Measurements from ENCODE around the gene SLC41A3. TPM values are rescaled to one million over a fixed set of nuclear protein-coding genes. Genes with fewer than 3 reads are reported as not detected.

SLC41A3 gene
- total RNA-seq, 2 experiments from 2014 or later: 26.0 to 31.1 TPM

- no peak for DNase-seq
Measured at GRCh38 chr3:126107203-126107939, 23.4 kb upstream of the SLC41A3 start.

DNA sequence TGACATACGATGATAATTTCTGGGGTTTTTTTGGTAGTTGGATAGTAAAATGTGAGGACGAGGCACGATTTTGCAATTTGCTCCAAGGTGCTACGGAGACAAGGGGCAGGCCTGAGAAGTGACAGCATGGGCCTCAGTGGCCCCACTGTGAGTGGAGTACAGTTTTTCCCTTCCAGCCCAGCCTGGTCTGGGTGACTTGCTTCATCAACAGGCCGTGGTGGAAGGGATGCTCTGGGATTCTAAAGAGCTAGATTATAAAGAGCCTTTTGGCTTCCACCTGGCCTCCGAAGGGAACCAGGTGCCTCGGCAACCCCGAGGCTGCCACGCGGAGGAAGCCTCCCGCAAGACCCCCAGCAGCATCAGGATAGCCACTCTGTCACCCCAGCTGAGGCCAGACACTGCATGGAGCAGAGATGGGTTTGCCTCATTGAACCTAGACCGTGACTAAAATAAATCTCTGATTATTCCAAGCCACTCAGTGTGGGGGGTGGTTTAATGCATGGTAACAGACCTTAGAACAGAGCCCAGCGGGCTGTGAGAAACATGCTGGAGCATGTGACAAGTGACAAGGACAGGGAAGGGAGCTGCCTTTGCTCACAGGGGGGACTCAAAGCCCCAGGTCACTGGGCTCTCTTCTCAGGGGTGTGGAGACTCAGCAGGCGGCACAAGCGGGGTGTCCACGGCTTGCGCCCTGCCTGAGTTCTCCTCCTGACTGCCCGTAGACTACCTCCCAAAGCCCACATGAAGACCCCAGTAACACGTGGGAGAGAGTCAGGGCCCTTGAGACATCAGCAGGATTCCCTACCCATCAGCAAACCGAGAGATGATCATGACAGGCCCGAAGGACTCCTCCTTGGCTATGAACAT is 22.6 kb upstream of the SLC41A3 start:
- no peak for DNase-seq
- Mint-ChIP-seq H3K36me3 (ENCODE audit: low read depth) (no peaks in the 10 kb centered on the region), H3K4me1 (no peaks in the 10 kb centered on the region), H3K27ac (no peak overlapping the region), H3K27me3 (no peaks in the 10 kb centered on the region), H3K9me3 (no peaks in the 10 kb centered on the region), H3K4me3 (no peak overlapping the region)
- POLR2A ChIA-PET: no interaction called here
- CTCF ChIA-PET: interaction anchor here (0.5 kb wide), 1 partner anchor 1191 kb away, joined by 3 read pairs; no protein-coding TSS in a partner anchor

More at GRCh38 chr3:126107203-126107939, 23.4 kb upstream of the SLC41A3 start:
- CTCF ChIA-PET: interaction anchor here (0.5 kb wide), 1 partner anchor 1190 kb away, joined by 3 read pairs; no protein-coding TSS in a partner anchor
- H3K4me1 Mint-ChIP-seq: no peaks in the 10 kb centered on the region
- no peaks in the 10 kb centered on the region for H3K27me3 Mint-ChIP-seq
- POLR2A ChIA-PET: no interaction called here
- no peak overlapping the region for H3K4me3 Mint-ChIP-seq
- H3K36me3 Mint-ChIP-seq (ENCODE audit: low read depth): no peaks in the 10 kb centered on the region
- H3K9me3 Mint-ChIP-seq: no peaks in the 10 kb centered on the region
- no peak overlapping the region for H3K27ac Mint-ChIP-seq

GRCh38 chr3:126105691-126106187 is 21.8 kb upstream of the SLC41A3 start:
- no peak for DNase-seq
- ChIA-PET CTCF (no interaction called here), POLR2A (no interaction called here)
- H3K27ac Mint-ChIP-seq: no peak overlapping the region
- no peaks in the 10 kb centered on the region for H3K4me1 Mint-ChIP-seq
- no peaks in the 10 kb centered on the region for H3K27me3 Mint-ChIP-seq
- H3K4me3 Mint-ChIP-seq: no peak overlapping the region
- H3K36me3 Mint-ChIP-seq (ENCODE audit: low read depth): no peaks in the 10 kb centered on the region
- no peaks in the 10 kb centered on the region for H3K9me3 Mint-ChIP-seq

DNA sequence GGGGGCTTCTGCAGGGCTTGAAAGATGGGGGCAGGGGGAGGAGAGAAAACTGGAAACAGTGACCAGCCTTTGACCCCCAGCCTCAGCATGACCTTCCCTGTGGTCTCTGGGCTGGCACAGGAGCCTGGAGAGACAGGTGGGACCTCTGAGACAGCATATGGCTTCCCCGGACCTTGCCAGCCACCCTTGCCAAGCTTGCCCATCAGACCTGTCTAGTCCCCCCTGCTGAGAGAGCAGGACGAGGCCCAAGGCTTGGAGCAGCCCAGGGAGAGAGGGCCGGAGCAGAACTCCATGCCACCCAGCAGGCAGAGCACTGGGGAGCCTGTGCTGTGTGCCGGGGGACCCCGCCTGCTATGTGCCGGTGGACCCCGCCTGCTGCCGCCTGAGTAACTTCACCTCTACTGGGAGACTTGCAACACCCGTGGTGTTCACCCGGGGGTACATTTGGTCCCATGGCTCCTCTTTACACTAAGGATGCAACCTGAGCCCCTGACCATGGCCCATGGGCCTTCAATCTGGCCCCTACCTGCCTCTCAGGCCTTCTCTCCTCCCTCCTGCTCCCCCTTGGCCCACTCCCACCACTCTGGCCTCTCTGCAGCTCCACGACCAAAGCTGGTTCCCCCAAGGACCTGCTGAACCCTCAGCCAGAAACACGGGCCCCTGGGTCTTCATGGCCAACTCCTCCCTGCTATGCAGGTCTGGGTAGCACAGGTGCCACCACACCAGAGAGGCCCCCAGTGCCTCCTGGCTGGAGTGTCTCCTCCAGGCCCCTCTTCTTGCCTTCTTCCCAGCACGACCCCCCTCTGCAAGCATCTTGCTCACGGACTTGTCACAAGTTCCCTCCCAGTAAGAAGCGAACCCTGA is 21.1 kb upstream of the SLC41A3 start:
- H3K27ac Mint-ChIP-seq: no peak overlapping the region
- H3K4me3 Mint-ChIP-seq: no peak overlapping the region
- no peak for DNase-seq
- H3K27me3 Mint-ChIP-seq: no peaks in the 10 kb centered on the region
- no peaks in the 10 kb centered on the region for H3K4me1 Mint-ChIP-seq
- no peaks in the 10 kb centered on the region for H3K9me3 Mint-ChIP-seq
- no peaks in the 10 kb centered on the region for H3K36me3 Mint-ChIP-seq (ENCODE audit: low read depth)
- CTCF ChIA-PET: no interaction called here
- POLR2A ChIA-PET: no interaction called here

GRCh38 chr3:126104028-126104635 is 20.2 kb upstream of the SLC41A3 start:
- no peaks in the 10 kb centered on the region for H3K4me1 Mint-ChIP-seq
- ChIA-PET POLR2A (no interaction called here), CTCF (no interaction called here)
- no peaks in the 10 kb centered on the region for H3K9me3 Mint-ChIP-seq
- H3K4me3 Mint-ChIP-seq: no peak overlapping the region
- H3K36me3 Mint-ChIP-seq (ENCODE audit: low read depth): no peaks in the 10 kb centered on the region
- H3K27ac Mint-ChIP-seq: no peak overlapping the region
- H3K27me3 Mint-ChIP-seq: no peaks in the 10 kb centered on the region
- DNase-seq: no peak

DNA sequence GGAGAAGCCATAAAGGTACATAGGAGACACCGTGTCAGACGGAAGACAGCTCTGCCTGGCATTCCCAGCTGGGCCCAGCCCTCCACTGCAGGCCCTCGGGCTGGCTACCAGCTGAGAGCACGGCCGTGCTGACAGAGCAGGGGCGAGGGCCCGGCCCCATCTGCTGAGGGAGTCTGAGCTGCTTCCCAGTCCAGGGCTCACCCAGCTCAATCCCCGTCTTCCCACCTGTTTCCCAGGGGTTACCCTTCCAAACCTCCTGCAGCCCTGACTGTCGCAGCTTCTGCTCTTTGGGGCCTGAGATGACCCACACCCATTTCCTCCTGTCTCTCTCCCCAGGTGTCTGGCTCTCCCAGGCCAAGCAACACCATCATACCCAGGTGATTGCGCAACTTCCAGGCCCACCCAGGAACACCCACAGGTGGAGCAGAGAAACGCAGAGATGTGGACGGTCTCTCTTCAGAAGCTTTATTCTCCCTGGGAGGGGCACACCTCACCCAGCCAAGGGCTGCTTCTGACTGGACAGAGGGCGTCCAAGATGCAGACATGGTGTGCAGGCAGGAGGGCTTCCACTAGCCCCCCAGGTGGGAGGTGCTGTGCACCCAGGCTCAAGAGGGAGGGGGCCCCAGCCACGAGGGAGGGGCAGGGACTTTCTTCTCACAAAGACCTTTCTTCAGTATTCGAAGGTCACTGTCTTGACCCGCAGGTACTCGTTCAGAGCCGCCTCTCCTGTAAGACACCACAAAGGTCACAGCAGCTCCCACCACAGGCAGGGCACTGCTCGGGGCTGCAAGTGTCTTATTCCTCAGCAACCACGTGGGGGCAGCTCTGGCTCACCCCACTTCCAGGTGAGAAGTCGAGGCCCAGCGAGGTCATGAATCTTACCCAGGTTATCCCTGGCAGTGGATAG is 19.4 kb upstream of the SLC41A3 start:
- Mint-ChIP-seq H3K4me3 (no peak overlapping the region), H3K27ac (no peak overlapping the region), H3K36me3 (ENCODE audit: low read depth) (no peaks in the 10 kb centered on the region), H3K4me1 (no peaks in the 10 kb centered on the region), H3K9me3 (no peaks in the 10 kb centered on the region), H3K27me3 (no peaks in the 10 kb centered on the region)
- DNase-seq: no peak
- ChIA-PET POLR2A (no interaction called here), CTCF (no interaction called here)

DNA sequence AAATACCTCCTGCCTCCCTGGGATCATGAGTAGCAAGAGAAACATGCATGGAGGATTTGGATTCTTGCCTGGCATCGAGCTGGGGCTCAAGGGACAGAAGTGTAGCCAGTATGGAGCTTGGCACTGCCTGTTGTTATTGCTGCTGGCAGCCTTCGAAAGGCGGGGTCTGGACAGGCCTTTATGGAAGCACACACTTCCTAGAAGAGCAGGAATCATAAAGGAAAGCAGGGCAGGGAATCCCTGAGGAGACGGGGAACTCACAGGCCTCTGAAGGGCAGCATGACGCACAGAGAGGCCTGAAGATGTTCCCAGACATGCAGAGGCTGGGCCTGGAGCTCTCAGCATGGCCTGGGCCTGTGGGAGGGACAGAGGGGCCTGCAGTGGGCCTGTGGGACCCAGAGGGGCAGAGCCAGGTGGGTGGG is 18.6 kb upstream of the SLC41A3 start:
- Mint-ChIP-seq H3K27me3 (no peaks in the 10 kb centered on the region), H3K9me3 (no peaks in the 10 kb centered on the region), H3K4me1 (no peaks in the 10 kb centered on the region), H3K36me3 (ENCODE audit: low read depth) (no peaks in the 10 kb centered on the region), H3K27ac (no peak overlapping the region), H3K4me3 (no peak overlapping the region)
- CTCF ChIA-PET: no interaction called here
- POLR2A ChIA-PET: no interaction called here
- DNase-seq: no peak

DNA sequence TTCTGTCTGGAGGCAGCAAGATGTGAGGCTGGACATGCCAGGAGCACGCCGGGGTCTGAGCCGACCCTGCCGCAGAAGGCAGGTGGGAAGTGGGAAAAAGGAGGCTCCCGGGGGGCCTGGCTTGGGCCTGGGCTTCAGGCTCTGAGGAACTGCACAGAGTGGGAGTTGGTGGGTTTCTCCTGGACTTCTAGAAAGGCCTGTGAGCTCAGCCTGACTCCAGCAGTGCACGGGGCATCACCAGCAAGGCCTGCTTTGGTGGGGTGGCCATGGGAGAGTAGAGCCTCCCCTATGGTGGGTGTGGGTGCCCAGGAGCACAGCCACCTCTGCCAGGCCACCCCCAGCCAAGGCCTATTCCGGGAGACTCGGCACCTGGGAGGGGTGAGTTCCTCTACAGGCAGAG is 18.1 kb upstream of the SLC41A3 start:
- no peaks in the 10 kb centered on the region for H3K4me1 Mint-ChIP-seq
- H3K9me3 Mint-ChIP-seq: peaks cover under 1% of the 10 kb centered on the region
- DNase-seq: no peak
- CTCF ChIA-PET: no interaction called here
- H3K27ac Mint-ChIP-seq: no peak overlapping the region
- H3K36me3 Mint-ChIP-seq (ENCODE audit: low read depth): no peaks in the 10 kb centered on the region
- POLR2A ChIA-PET: no interaction called here
- H3K4me3 Mint-ChIP-seq: no peak overlapping the region
- no peaks in the 10 kb centered on the region for H3K27me3 Mint-ChIP-seq

GRCh38 chr3:126101521-126101982 is 17.6 kb upstream of the SLC41A3 start:
- no peak for DNase-seq
- H3K4me3 Mint-ChIP-seq: no peak overlapping the region
- no peaks in the 10 kb centered on the region for H3K27me3 Mint-ChIP-seq
- H3K9me3 Mint-ChIP-seq: peaks cover 2% of the 10 kb centered on the region
- no peaks in the 10 kb centered on the region for H3K36me3 Mint-ChIP-seq (ENCODE audit: low read depth)
- H3K4me1 Mint-ChIP-seq: no peaks in the 10 kb centered on the region
- no peak overlapping the region for H3K27ac Mint-ChIP-seq
- ChIA-PET CTCF (no interaction called here), POLR2A (no interaction called here)

DNA sequence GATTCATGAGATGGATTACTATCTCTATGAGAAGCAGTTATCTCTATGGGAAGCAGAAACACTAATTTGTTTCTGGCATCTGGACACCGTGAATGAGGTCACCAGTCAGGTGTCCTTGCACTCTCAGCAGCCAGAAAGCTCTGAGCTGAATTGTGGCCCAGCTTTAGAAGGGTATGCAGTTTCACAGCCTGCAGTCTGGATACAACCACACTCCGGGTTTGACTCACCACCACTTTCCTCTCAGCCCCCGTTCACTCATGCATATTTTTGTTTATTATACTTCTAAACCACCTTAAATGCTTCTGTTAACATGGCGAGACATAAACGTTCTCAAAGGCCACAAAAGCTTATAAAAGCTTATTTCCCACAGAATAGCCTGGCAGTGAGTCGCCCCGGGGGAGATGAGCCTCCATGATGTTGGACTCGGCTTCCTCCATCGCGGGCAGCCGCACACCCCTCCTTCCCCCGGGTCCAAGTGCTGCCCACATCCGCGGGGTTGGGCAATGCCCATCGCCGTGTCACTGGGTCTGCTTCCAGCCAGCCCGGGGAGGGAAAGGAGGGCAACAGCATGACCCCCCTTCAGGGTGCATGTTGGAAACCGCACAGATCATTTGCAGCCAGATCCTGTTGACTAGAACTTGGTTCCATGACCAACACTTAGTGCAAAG is 16.8 kb upstream of the SLC41A3 start:
- CTCF ChIA-PET: no interaction called here
- Mint-ChIP-seq H3K27ac (no peak overlapping the region), H3K9me3 (peaks cover 5% of the 10 kb centered on the region), H3K27me3 (no peaks in the 10 kb centered on the region), H3K4me1 (no peaks in the 10 kb centered on the region), H3K4me3 (no peak overlapping the region), H3K36me3 (ENCODE audit: low read depth) (no peaks in the 10 kb centered on the region)
- no peak for DNase-seq
- POLR2A ChIA-PET: no interaction called here

GRCh38 chr3:126100269-126100633 is 16.3 kb upstream of the SLC41A3 start:
- no peaks in the 10 kb centered on the region for H3K27me3 Mint-ChIP-seq
- no peak for DNase-seq
- CTCF ChIA-PET: no interaction called here

More at GRCh38 chr3:126100269-126100633, 16.3 kb upstream of the SLC41A3 start:
- H3K4me3 Mint-ChIP-seq: no peak overlapping the region
- no peaks in the 10 kb centered on the region for H3K36me3 Mint-ChIP-seq (ENCODE audit: low read depth)
- peaks cover 9% of the 10 kb centered on the region for H3K9me3 Mint-ChIP-seq
- H3K27ac Mint-ChIP-seq: no peak overlapping the region
- POLR2A ChIA-PET: no interaction called here
- H3K4me1 Mint-ChIP-seq: no peaks in the 10 kb centered on the region
